GM13976 (cell line): ENCODE results near the gene KICS2.

Source experiments
- DNase-seq: peaks from one replicate; pipeline ENCODE4 v3.0.0; 2012; ENCODE audit warnings: low spot score
- CTCF ChIP-seq: IDR thresholded peaks from 2 replicates; pipeline ENCODE4 v1.5.1; 2012; ENCODE audit warnings: borderline replicate concordance, mild to moderate bottlenecking; ENCODE audit not compliant: insufficient read depth; ENCODE audit errors: extremely low read depth, missing control alignments, control extremely low read depth
- in situ Hi-C: fragments of 300-500 bp; cut with MboI; formaldehyde crosslinking; loops from one replicate; pipeline ENCODE4 v1.12.0; 2022; ENCODE audit warnings: low sequenced_read_pairs, mixed read lengths, inconsistent platforms; ENCODE audit not compliant: unreplicated experiment

KICS2 gene

GRCh38 chr12:64181430-64182291, 40.4 kb downstream of the KICS2 start:
- in situ Hi-C loops: no loop called here
- TF ChIP-seq CTCF: no peak
- DNase-seq: no peak

GRCh38 chr12:64180951-64181350, 41.1 kb downstream of the KICS2 start:
- DNase-seq: no peak
- in situ Hi-C loops: no loop called here
- TF ChIP-seq CTCF: no peak

GRCh38 chr12:64178122-64178521, 44.0 kb downstream of the KICS2 start:
- no peak for DNase-seq

GRCh38 chr12:64177001-64177400, 45.1 kb downstream of the KICS2 start:
- no peak for TF ChIP-seq CTCF
- in situ Hi-C loops: no loop called here
- DNase-seq: no peak

More at GRCh38 chr12:64178122-64178521, 44.0 kb downstream of the KICS2 start:
- no peak for TF ChIP-seq CTCF
- in situ Hi-C loops: no loop called here

GRCh38 chr12:64175254-64175945, 46.7 kb downstream of the KICS2 start:
- DNase-seq: no peak
- in situ Hi-C loops: no loop called here
- no peak for TF ChIP-seq CTCF

- in situ Hi-C loops: no loop called here
- no peak for TF ChIP-seq CTCF
- DNase-seq: no peak
Measured at GRCh38 chr12:64173456-64173855, 48.6 kb downstream of the KICS2 start.
